D721Med (cell line): Measurements from ENCODE around the gene ARHGEF10L.

ENCODE experiments used
- DNase-seq: peaks from one replicate; pipeline ENCODE4 v3.0.0; 2011; ENCODE audit warnings: low spot score; ENCODE audit not compliant: insufficient read length
- FAIRE-seq: peaks from 2 replicates; lab custom pipeline; 2011; peaks lifted over from hg19 to GRCh38; lab: Jason Lieb, UNC
- CTCF ChIP-seq: IDR thresholded peaks from 2 replicates; pipeline ENCODE4 v1.5.1; 2012; ENCODE audit warnings: mild to moderate bottlenecking, control low read depth; ENCODE audit not compliant: insufficient read depth; ENCODE audit errors: missing control alignments

ARHGEF10L gene

GRCh38 chr1:17713993-17714392 lies 174.5 kb downstream of the ARHGEF10L start:
- TF ChIP-seq CTCF = no peak
- FAIRE-seq (no peak), DNase-seq (no peak)

- DNase-seq (no peak), FAIRE-seq (no peak)
- TF ChIP-seq CTCF = no peak
Measured at GRCh38 chr1:17717594-17718535, 178.4 kb downstream of the ARHGEF10L start.

- no peak for FAIRE-seq
- no peak for DNase-seq
Measured at GRCh38 chr1:17719874-17720273, 180.4 kb downstream of the ARHGEF10L start.

GRCh38 chr1:17721444-17721843 lies 181.9 kb downstream of the ARHGEF10L start:
- TF ChIP-seq CTCF = no peak

More at GRCh38 chr1:17719874-17720273, 180.4 kb downstream of the ARHGEF10L start:
- no peak for TF ChIP-seq CTCF

GRCh38 chr1:17723684-17724083 lies 184.2 kb downstream of the ARHGEF10L start:
- no peak for FAIRE-seq
- DNase-seq = no peak
- no peak for TF ChIP-seq CTCF

More at GRCh38 chr1:17721444-17721843, 181.9 kb downstream of the ARHGEF10L start:
- no peak for FAIRE-seq
- no peak for DNase-seq

- DNase-seq = no peak
- TF ChIP-seq CTCF = no peak
- FAIRE-seq = no peak
Measured at GRCh38 chr1:17724150-17724549, 184.7 kb downstream of the ARHGEF10L start.

GRCh38 chr1:17725084-17725719 lies 185.7 kb downstream of the ARHGEF10L start:
- FAIRE-seq (no peak), DNase-seq (no peak)
- no peak for TF ChIP-seq CTCF
